ENCODE data around the gene ELF1. TPM values are rescaled to one million over a fixed set of nuclear protein-coding genes. Genes with fewer than 3 reads are reported as not detected.

ELF1 gene
- total and polyA plus RNA-seq, 2 of the 8 experiments (the other 6 are each of a cell fraction or from before 2014, with no cell fraction given): 5.6 to 18.2 TPM

- no peak for DNase-seq (ENCODE audit: low read depth in 1 of 2, low spot score in 2 of 2)
- Histone ChIP-seq H3K4ac (replicated peaks; ENCODE audit: insufficient read length, low read depth, low read length) (no peak overlapping the region), H3K18ac (ENCODE audit: extremely low read depth, low read length) (no peak overlapping the region), H3K9ac (replicated peaks in 1 of 4; ENCODE audit: extremely low read depth in 1 of 4, low read depth in 3 of 4, low read length in 3 of 4) (no peak overlapping the region), H2BK15ac (ENCODE audit: low read length) (no peak overlapping the region), H2BK5ac (ENCODE audit: low read depth, low read length) (no peak overlapping the region), H3K23me2 (ENCODE audit: low read depth, low read length) (no peaks in the 10 kb centered on the region; the same call in 1 of the 2 replicates), H4K5ac (ENCODE audit: insufficient read length, low read depth, low read length) (no peak overlapping the region), H3K4me1 (replicated peaks in 1 of 4; ENCODE audit: control insufficient read depth in 3 of 4, insufficient read depth in 4 of 4, low read length in 3 of 4) (peaks cover 0 to 5% (median 0%) of the 10 kb centered on the region in 4 experiments; a peak in 3 of 7 replicates), H4K91ac (replicated peaks; ENCODE audit: insufficient read length, low read length) (no peak overlapping the region), H3K9me3 (ENCODE audit: insufficient read depth in 2 of 2, low read depth in 1 of 2, low read length in 1 of 2) (no peaks in the 10 kb centered on the region), H3K56ac (replicated peaks; ENCODE audit: insufficient read length, low read depth, low read length) (no peak overlapping the region), H2BK12ac (ENCODE audit: low read depth, low read length) (no peak overlapping the region), H4K8ac (ENCODE audit: extremely low read depth, insufficient read depth, low read length) (no peak overlapping the region), H2BK120ac (replicated peaks; ENCODE audit: low read depth, low read length) (no peak overlapping the region), H3K4me3 (ENCODE audit: extremely low read depth in 1 of 4, insufficient read depth in 2 of 4, low read depth in 3 of 4, low read length in 4 of 4) (no peak overlapping the region), H3K79me1 (ENCODE audit: low read depth, low read length) (no peaks in the 10 kb centered on the region), H4K20me1 (replicated peaks in 1 of 2; ENCODE audit: control insufficient read depth in 1 of 2, insufficient read depth in 2 of 2, low read length in 2 of 2) (no peaks in the 10 kb centered on the region), H3K79me2 (ENCODE audit: control insufficient read depth in 1 of 2, insufficient read depth in 2 of 2, low read length in 2 of 2) (no peaks in the 10 kb centered on the region; a peak in 1 of 4 replicates), H2BK20ac (ENCODE audit: low read length) (no peak overlapping the region), H3K36me3 (ENCODE audit: control insufficient read depth in 2 of 4, insufficient read depth in 4 of 4, low read length in 3 of 4) (no peaks in the 10 kb centered on the region), H2AK5ac (ENCODE audit: low read depth, low read length) (no peak overlapping the region), H3K4me2 (ENCODE audit: insufficient read depth in 1 of 2, low read depth in 2 of 2, low read length in 2 of 2) (no peak overlapping the region), H2AFZ (ENCODE audit: low read length) (no peak overlapping the region), H3K27me3 (replicated peaks in 1 of 4; ENCODE audit: control insufficient read depth in 3 of 4, extremely low read depth in 1 of 4, insufficient read depth in 3 of 4, low read length in 3 of 4) (no peaks in the 10 kb centered on the region), H3K23ac (ENCODE audit: insufficient read length) (no peak overlapping the region), H3K14ac (ENCODE audit: insufficient read length) (no peak overlapping the region), H3K27ac (ENCODE audit: low read depth, low read length) (no peak overlapping the region)
- WGBS, 2 experiments (ENCODE audit: extremely low coverage in 1 of 2, insufficient coverage in 1 of 2, insufficient read length in 1 of 2, insufficient replicate concordance in 2 of 2, low coverage in 1 of 2, low lambda C conversion rate in 2 of 2, missing lambda C conversion rate in 1 of 2): 92% methylated on average over 4 of the region's 4 CpGs; no CpG with 5 or more reads in 1 of the 2 experiments
- ChIA-PET POLR2A (ENCODE audit: partially characterized antibody) (interaction anchor here (0.9 kb wide), 1 partner anchor 19 kb away, joined by 4 read pairs; no protein-coding TSS in a partner anchor), CTCF (ENCODE audit: partially characterized antibody) (no interaction called here)
- TF ChIP-seq KDM1A (IDR thresholded peaks at IDR 0.05; ENCODE audit: borderline replicate concordance, low read length) (no peak), POLR2AphosphoS5 (IDR thresholded peaks at IDR 0.05; ENCODE audit: low read depth, low read length) (no peak)
- no peak for FAIRE-seq
Measured at GRCh38 chr13:41004875-41005693, 14.0 kb downstream of the ELF1 start.
